HCT116 (cell line): ENCODE results near the gene MYL3. TPM values are rescaled to one million over a fixed set of nuclear protein-coding genes. Genes with fewer than 3 reads are reported as not detected.

Source experiments
- ATAC-seq: fragments of 200-7000 bp; cut with Tn5 transposase; 2 replicates; pipeline ENCODE4 v1.9.1; 2020; ENCODE audit warnings: mild to moderate bottlenecking, moderate library complexity
- BruUV-seq: library from RNA; stranded (reverse); fragments of 400-500 nt; replicated peaks from 2 replicates; lab custom pipeline; 2021; lab: Mats Ljungman, UMichigan
- CTCF ChIA-PET: fragments of 300-600 bp; sonication (Branson Sonifier 250); formaldehyde crosslinking; loops from one replicate; lab custom pipeline; 2021; ENCODE audit warnings: antibody characterized with exemption; lab: Charles Lee
- POLR2A ChIA-PET: fragments of 300-600, 350-600 bp; sonication (Branson Sonifier 250); formaldehyde crosslinking; loops from one replicate; lab custom pipeline; 2021; ENCODE audit warnings: antibody characterized with exemption; lab: Charles Lee
- RAD21 ChIA-PET, 2 experiments: fragments of 300-600 bp; sonication (Branson Sonifier 250); formaldehyde crosslinking; loops; one replicate each; lab custom pipeline; 2023; ENCODE audit warnings: low total read pairs in 2 of 2; ENCODE audit not compliant: uncharacterized antibody in 2 of 2, unreplicated experiment in 2 of 2, low non-redundant PET in 1 of 2; lab: Charles Lee
- DNase-seq: peaks from one replicate; pipeline ENCODE4 v3.0.0-alpha.2; 2010; ENCODE audit warnings: low read depth, low spot score
- H2AFZ ChIP-seq: fragments of 200-600 bp; shearing (Covaris generic), sonication (generic); 2 replicates; pipeline ENCODE4 v1.6.1; 2017; ENCODE audit warnings: low read depth, mixed run types, mixed read lengths, antibody characterized with exemption, low read length; ENCODE audit not compliant: poor library complexity, severe bottlenecking
- H3K27ac ChIP-seq: 2 replicates; pipeline ENCODE4 v1.5.1; 2012; ENCODE audit warnings: low read depth, low read length
- H3K27me3 ChIP-seq: fragments of 200-600 bp; sonication (generic); 2 replicates; pipeline ENCODE4 v1.6.1; 2016; ENCODE audit warnings: mixed run types, low read length, mixed read lengths; ENCODE audit not compliant: insufficient read depth
- H3K36me3 ChIP-seq, 2 experiments: fragments of 200-500 bp in 1 of 2; fragments of 200-600 bp in 1 of 2; sonication (Bioruptor generic) in 1 of 2; sonication (generic) in 1 of 2; 2 replicates each; pipeline versions ENCODE4 v1.5.1 to v1.6.1; 2014 to 2016; ENCODE audit warnings: low read length in 2 of 2, inconsistent platforms in 1 of 2, mixed read lengths in 1 of 2, mixed run types in 1 of 2; ENCODE audit not compliant: insufficient read depth in 2 of 2, control insufficient read depth in 1 of 2
- H3K4me1 ChIP-seq, 2 experiments: fragments of 200-600 bp in 1 of 2; sonication (generic) in 1 of 2; 2 replicates each; pipeline versions ENCODE4 v1.5.1 to v1.6.1; 2012 to 2017; ENCODE audit warnings: low read length in 2 of 2, inconsistent platforms in 1 of 2, mild to moderate bottlenecking in 1 of 2, mixed read lengths in 1 of 2, mixed run types in 1 of 2, moderate library complexity in 1 of 2; ENCODE audit not compliant: insufficient read depth in 2 of 2, control insufficient read depth in 1 of 2
- H3K4me2 ChIP-seq: fragments of 200-600 bp; sonication (generic); 2 replicates; pipeline ENCODE4 v1.6.1; 2017; ENCODE audit warnings: mixed run types, low read length, mixed read lengths
- H3K4me3 ChIP-seq, 2 experiments: fragments of 200-600 bp in 1 of 2; sonication (generic) in 1 of 2; replicated peaks in 1 of 2; 2 replicates each; pipeline ENCODE4 v1.5.1; 2011 to 2016; ENCODE audit warnings: low read length in 2 of 2, control low read depth in 1 of 2, low read depth in 1 of 2, mild to moderate bottlenecking in 1 of 2, mixed read lengths in 1 of 2, mixed run types in 1 of 2
- H3K79me2 ChIP-seq: fragments of 200-600 bp; sonication (generic); 2 replicates; pipeline ENCODE4 v1.6.1; 2017; ENCODE audit warnings: mild to moderate bottlenecking, mixed run types, low read length, moderate library complexity, mixed read lengths; ENCODE audit not compliant: insufficient read depth
- H3K9ac ChIP-seq: fragments of 200-600 bp; sonication (generic); 2 replicates; pipeline ENCODE4 v1.6.1; 2016; ENCODE audit warnings: low read length, mixed read lengths
- H3K9me2 ChIP-seq: fragments of 200-600 bp; sonication (generic), shearing (Covaris generic); 2 replicates; pipeline ENCODE4 v1.6.1; 2017; ENCODE audit warnings: mixed run types, mild to moderate bottlenecking, moderate library complexity; ENCODE audit not compliant: insufficient read depth
- H3K9me3 ChIP-seq, 2 experiments: fragments of 200-500 bp in 1 of 2; fragments of 200-600 bp in 1 of 2; sonication (Bioruptor generic) in 1 of 2; sonication (generic) in 1 of 2; 2 replicates each; pipeline ENCODE4 v1.6.1; 2014 to 2017; ENCODE audit warnings: low read length in 2 of 2, mixed read lengths in 2 of 2, inconsistent platforms in 1 of 2, low read depth in 1 of 2, mild to moderate bottlenecking in 1 of 2, mixed run types in 1 of 2, moderate library complexity in 1 of 2; ENCODE audit not compliant: control insufficient read depth in 1 of 2, insufficient read depth in 1 of 2
- H4K20me1 ChIP-seq: fragments of 200-600 bp; sonication (generic), shearing (Covaris generic); 2 replicates; pipeline ENCODE4 v1.6.1; 2017; ENCODE audit warnings: mixed run types, mild to moderate bottlenecking, moderate library complexity; ENCODE audit not compliant: insufficient read depth
- ATF3 ChIP-seq: IDR thresholded peaks from 2 replicates; pipeline ENCODE4 v1.6.1; 2012
- EGR1 ChIP-seq: IDR thresholded peaks from 2 replicates; pipeline ENCODE4 v1.6.1; 2012; ENCODE audit warnings: low read depth
- ELF1 ChIP-seq: IDR thresholded peaks from 2 replicates; pipeline ENCODE4 v1.6.1; 2012; ENCODE audit warnings: low read depth, borderline replicate concordance
- JUND ChIP-seq: IDR thresholded peaks from 2 replicates; pipeline ENCODE4 v1.6.1; 2012
- POLR2A ChIP-seq: IDR thresholded peaks from 2 replicates; pipeline ENCODE4 v1.7.0; 2011; ENCODE audit warnings: borderline replicate concordance; ENCODE audit not compliant: insufficient read depth, insufficient read length; ENCODE audit errors: extremely low read depth
- POLR2AphosphoS5 ChIP-seq: IDR thresholded peaks from 2 replicates; pipeline ENCODE4 v1.6.1; 2011; ENCODE audit warnings: mild to moderate bottlenecking, low read depth, low read length, moderate library complexity
- SP1 ChIP-seq: IDR thresholded peaks from 2 replicates; pipeline ENCODE4 v1.6.1; 2012; ENCODE audit warnings: low read depth
- YY1 ChIP-seq: IDR thresholded peaks from 2 replicates; pipeline ENCODE4 v1.6.1; 2011; ENCODE audit warnings: low read length, low read depth, moderate library complexity, mild to moderate bottlenecking; ENCODE audit not compliant: insufficient replicate concordance; ENCODE audit errors: extremely low read depth
- intact Hi-C: fragments of 100-400 bp; cut with micrococcal nuclease; formaldehyde crosslinking; loops from 2 replicates; pipeline ENCODE4 v1.10.0; 2022
- total RNA-seq: library from RNA; stranded (reverse); gene quantifications from one replicate; pipeline ENCODE4 v1.2.1, GENCODE V29; 2021; ENCODE audit not compliant: unreplicated experiment
- TF ChIP-seq, protein P1 (sequence below): IDR thresholded peaks from 2 replicates; pipeline ENCODE4 v1.6.1; 2012; ENCODE audit warnings: low read depth
- TF ChIP-seq, protein P2 (sequence below): IDR thresholded peaks from 2 replicates; pipeline ENCODE4 v1.6.1; 2012
- TF ChIP-seq, protein P3 (sequence below), 3 experiments: fragments of 200-600 bp in 1 of 3; sonication (generic) in 1 of 3; IDR thresholded peaks in 2 of 3; conservative IDR thresholded peaks in 1 of 3; 2 replicates each; pipeline ENCODE4 v1.5.1; 2012 to 2017; ENCODE audit warnings: low read depth in 2 of 3, low read length in 2 of 3, antibody characterized with exemption in 1 of 3, borderline replicate concordance in 1 of 3, control low read depth in 1 of 3, mild to moderate bottlenecking in 1 of 3, mixed read lengths in 1 of 3, mixed run types in 1 of 3, moderate library complexity in 1 of 3; ENCODE audit not compliant: insufficient read depth in 1 of 3

MYL3 gene
- total RNA-seq, 1 experiment from 2014 or later: not detected

- intact Hi-C loops: no loop called here
- H3K36me3 ChIP-seq: no peaks in the 10 kb centered on the region
- no peaks in the 10 kb centered on the region for H3K9me3 ChIP-seq
- no peak overlapping the region for H3K4me2 ChIP-seq
- no peaks in the 10 kb centered on the region for H3K9me2 ChIP-seq
- CTCF ChIA-PET: no interaction called here
- POLR2A ChIA-PET: no interaction called here
- no TSS peak for BruUV-seq
- no peaks in the 10 kb centered on the region for H4K20me1 ChIP-seq
- peak; percentile 80 for ATAC-seq
- H3K27ac ChIP-seq: no peak overlapping the region
- no peak for DNase-seq
- H3K79me2 ChIP-seq: no peaks in the 10 kb centered on the region
- TF ChIP-seq, protein P1, sequence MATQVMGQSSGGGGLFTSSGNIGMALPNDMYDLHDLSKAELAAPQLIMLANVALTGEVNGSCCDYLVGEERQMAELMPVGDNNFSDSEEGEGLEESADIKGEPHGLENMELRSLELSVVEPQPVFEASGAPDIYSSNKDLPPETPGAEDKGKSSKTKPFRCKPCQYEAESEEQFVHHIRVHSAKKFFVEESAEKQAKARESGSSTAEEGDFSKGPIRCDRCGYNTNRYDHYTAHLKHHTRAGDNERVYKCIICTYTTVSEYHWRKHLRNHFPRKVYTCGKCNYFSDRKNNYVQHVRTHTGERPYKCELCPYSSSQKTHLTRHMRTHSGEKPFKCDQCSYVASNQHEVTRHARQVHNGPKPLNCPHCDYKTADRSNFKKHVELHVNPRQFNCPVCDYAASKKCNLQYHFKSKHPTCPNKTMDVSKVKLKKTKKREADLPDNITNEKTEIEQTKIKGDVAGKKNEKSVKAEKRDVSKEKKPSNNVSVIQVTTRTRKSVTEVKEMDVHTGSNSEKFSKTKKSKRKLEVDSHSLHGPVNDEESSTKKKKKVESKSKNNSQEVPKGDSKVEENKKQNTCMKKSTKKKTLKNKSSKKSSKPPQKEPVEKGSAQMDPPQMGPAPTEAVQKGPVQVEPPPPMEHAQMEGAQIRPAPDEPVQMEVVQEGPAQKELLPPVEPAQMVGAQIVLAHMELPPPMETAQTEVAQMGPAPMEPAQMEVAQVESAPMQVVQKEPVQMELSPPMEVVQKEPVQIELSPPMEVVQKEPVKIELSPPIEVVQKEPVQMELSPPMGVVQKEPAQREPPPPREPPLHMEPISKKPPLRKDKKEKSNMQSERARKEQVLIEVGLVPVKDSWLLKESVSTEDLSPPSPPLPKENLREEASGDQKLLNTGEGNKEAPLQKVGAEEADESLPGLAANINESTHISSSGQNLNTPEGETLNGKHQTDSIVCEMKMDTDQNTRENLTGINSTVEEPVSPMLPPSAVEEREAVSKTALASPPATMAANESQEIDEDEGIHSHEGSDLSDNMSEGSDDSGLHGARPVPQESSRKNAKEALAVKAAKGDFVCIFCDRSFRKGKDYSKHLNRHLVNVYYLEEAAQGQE: no peak
- TF ChIP-seq POLR2A: no peak
- TF ChIP-seq, protein P2, sequence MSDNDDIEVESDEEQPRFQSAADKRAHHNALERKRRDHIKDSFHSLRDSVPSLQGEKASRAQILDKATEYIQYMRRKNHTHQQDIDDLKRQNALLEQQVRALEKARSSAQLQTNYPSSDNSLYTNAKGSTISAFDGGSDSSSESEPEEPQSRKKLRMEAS: no peak
- TF ChIP-seq JUND: no peak
- no peak for TF ChIP-seq ELF1
- TF ChIP-seq POLR2AphosphoS5: no peak
- no peak for TF ChIP-seq ATF3
- no peak for TF ChIP-seq SP1
- TF ChIP-seq EGR1: no peak
- TF ChIP-seq, protein P3, sequence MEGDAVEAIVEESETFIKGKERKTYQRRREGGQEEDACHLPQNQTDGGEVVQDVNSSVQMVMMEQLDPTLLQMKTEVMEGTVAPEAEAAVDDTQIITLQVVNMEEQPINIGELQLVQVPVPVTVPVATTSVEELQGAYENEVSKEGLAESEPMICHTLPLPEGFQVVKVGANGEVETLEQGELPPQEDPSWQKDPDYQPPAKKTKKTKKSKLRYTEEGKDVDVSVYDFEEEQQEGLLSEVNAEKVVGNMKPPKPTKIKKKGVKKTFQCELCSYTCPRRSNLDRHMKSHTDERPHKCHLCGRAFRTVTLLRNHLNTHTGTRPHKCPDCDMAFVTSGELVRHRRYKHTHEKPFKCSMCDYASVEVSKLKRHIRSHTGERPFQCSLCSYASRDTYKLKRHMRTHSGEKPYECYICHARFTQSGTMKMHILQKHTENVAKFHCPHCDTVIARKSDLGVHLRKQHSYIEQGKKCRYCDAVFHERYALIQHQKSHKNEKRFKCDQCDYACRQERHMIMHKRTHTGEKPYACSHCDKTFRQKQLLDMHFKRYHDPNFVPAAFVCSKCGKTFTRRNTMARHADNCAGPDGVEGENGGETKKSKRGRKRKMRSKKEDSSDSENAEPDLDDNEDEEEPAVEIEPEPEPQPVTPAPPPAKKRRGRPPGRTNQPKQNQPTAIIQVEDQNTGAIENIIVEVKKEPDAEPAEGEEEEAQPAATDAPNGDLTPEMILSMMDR (IDR thresholded peaks at IDR 0.05 in 2 of 3, conservative IDR thresholded peaks at IDR 0.05 in 1 of 3; ENCODE audit: borderline replicate concordance in 1 of 3, insufficient read depth in 1 of 3, low read depth in 2 of 3, low read length in 2 of 3): no peak
- TF ChIP-seq YY1: no peak
- peak overlapping the region; percentile 15 for H2AFZ ChIP-seq
- H3K4me3 ChIP-seq: no peak overlapping the region
- H3K4me1 ChIP-seq: peaks cover 0 to 4% of the 10 kb centered on the region in 2 experiments; a peak in 2 of 4 replicates
- no peak overlapping the region for H3K9ac ChIP-seq
- H3K27me3 ChIP-seq: no peaks in the 10 kb centered on the region
- RAD21 ChIA-PET: no interaction called here
Observed at GRCh38 chr3:46812237-46812791, 50.9 kb downstream of the MYL3 start.
